Tibial artery (tissue), 4 donors: ENCODE results near the gene TUT7.

ENCODE experiments used
- DNase-seq, 2 donors: peaks; one replicate each; pipeline ENCODE4 v3.0.0-alpha.2; 2019
- H3K27ac ChIP-seq, 2 donors: fragments of 200-600 bp; sonication (generic) in 1 of 2; 1 replicate in 1 of 2; 2 replicates in 1 of 2; pipeline ENCODE4 v1.5.1; 2018 to 2019; ENCODE audit warnings: mild to moderate bottlenecking in 1 of 2
- H3K27me3 ChIP-seq, 2 donors: fragments of 200-600 bp; sonication (generic) in 1 of 2; one replicate each; pipeline versions ENCODE4 v1.5.1 to v1.6.0; 2016 to 2019
- H3K36me3 ChIP-seq, 3 donors: fragments of 200-600 bp; sonication (generic) in 2 of 3; one replicate each; pipeline ENCODE4 v1.5.1; 2016 to 2019; ENCODE audit warnings: mild to moderate bottlenecking in 2 of 3
- H3K4me1 ChIP-seq, 4 donors: fragments of 200-600 bp; sonication (generic) in 2 of 4; 1 replicate in 3 of 4; 2 replicates in 1 of 4; pipeline ENCODE4 v1.5.1; 2016 to 2019
- H3K4me3 ChIP-seq, 2 donors: fragments of 200-600 bp; sonication (generic) in 1 of 2; 1 replicate in 1 of 2; 2 replicates in 1 of 2; pipeline ENCODE4 v1.5.1; 2018 to 2019; ENCODE audit warnings: mild to moderate bottlenecking in 2 of 2
- H3K9me3 ChIP-seq, 3 donors: fragments of 200-600 bp; sonication (generic) in 1 of 3; one replicate each; pipeline ENCODE4 v1.5.1; 2016 to 2019
- CTCF ChIP-seq, 2 experiments: fragments of 200-600 bp in 1 of 2; fragments of 450-650 bp in 1 of 2; IDR thresholded peaks; one replicate each; pipeline ENCODE4 v1.5.1; 2017 to 2019; ENCODE audit warnings: antibody characterized with exemption in 2 of 2, mild to moderate bottlenecking in 1 of 2, moderate library complexity in 1 of 2
- intact Hi-C: fragments of 100-400 bp; cut with DNase I; formaldehyde crosslinking; loops from one replicate; pipeline ENCODE4 v1.15.0; 2023; ENCODE audit warnings: low total_unique reads

TUT7 gene

GRCh38 chr9:86238861-86239770 is 115.1 kb downstream of the TUT7 start:
- Histone ChIP-seq H3K4me3 (no peak overlapping the region), H3K4me1 (no peaks in the 10 kb centered on the region), H3K27ac (no peak overlapping the region), H3K36me3 (no peaks in the 10 kb centered on the region), H3K9me3 (no peaks in the 10 kb centered on the region), H3K27me3 (no peaks in the 10 kb centered on the region)
- no peak for DNase-seq
- TF ChIP-seq CTCF (IDR thresholded peaks at IDR 0.05) = no peak
- intact Hi-C loops = no loop called here
